ENCODE results near the gene PPP2R2C.

Gene PPP2R2C

GRCh38 chr4:6469898-6470501, 2.4 kb downstream of the PPP2R2C start:
- DNase-seq (ENCODE audit: low spot score) = no peak

GRCh38 chr4:6469144-6469543, 3.3 kb downstream of the PPP2R2C start:
- DNase-seq (ENCODE audit: low spot score) = no peak

GRCh38 chr4:6468376-6468775, 4.0 kb downstream of the PPP2R2C start:
- DNase-seq (ENCODE audit: low spot score) = no peak

- no peak for DNase-seq (ENCODE audit: low spot score)
Observed at GRCh38 chr4:6467600-6467999, 4.8 kb downstream of the PPP2R2C start.

GRCh38 chr4:6466756-6467381, 5.5 kb downstream of the PPP2R2C start:
- no peak for DNase-seq (ENCODE audit: low spot score)

GRCh38 chr4:6465955-6466354, 6.5 kb downstream of the PPP2R2C start:
- DNase-seq (ENCODE audit: low spot score) = no peak

GRCh38 chr4:6464842-6465588, 7.4 kb downstream of the PPP2R2C start:
- no peak for DNase-seq (ENCODE audit: low spot score)

- no peak for DNase-seq (ENCODE audit: low spot score)
Observed at GRCh38 chr4:6463311-6464289, 8.8 kb downstream of the PPP2R2C start.

GRCh38 chr4:6461301-6462165, 10.9 kb downstream of the PPP2R2C start:
- DNase-seq (ENCODE audit: low spot score) = no peak

GRCh38 chr4:6460876-6461275, 11.5 kb downstream of the PPP2R2C start:
- no peak for DNase-seq (ENCODE audit: low spot score)

- no peak for DNase-seq (ENCODE audit: low spot score)
Observed at GRCh38 chr4:6458528-6458927, 13.9 kb downstream of the PPP2R2C start.

- no peak for DNase-seq (ENCODE audit: low spot score)
Observed at GRCh38 chr4:6456450-6456849, 16.0 kb downstream of the PPP2R2C start.

- no peak for DNase-seq (ENCODE audit: low spot score)
Observed at GRCh38 chr4:6454112-6454910, 18.1 kb downstream of the PPP2R2C start.

GRCh38 chr4:6453688-6453990, 18.8 kb downstream of the PPP2R2C start:
- DNase-seq (ENCODE audit: low spot score) = no peak

- no peak for DNase-seq (ENCODE audit: low spot score)
Observed at GRCh38 chr4:6452897-6453687, 19.3 kb downstream of the PPP2R2C start.

- DNase-seq (ENCODE audit: low spot score) = no peak
Observed at GRCh38 chr4:6452116-6452896, 20.1 kb downstream of the PPP2R2C start.

- no peak for DNase-seq (ENCODE audit: low spot score)
Observed at GRCh38 chr4:6451309-6451708, 21.1 kb downstream of the PPP2R2C start.

GRCh38 chr4:6450709-6451108, 21.7 kb downstream of the PPP2R2C start:
- no peak for DNase-seq (ENCODE audit: low spot score)

All from germinal center (tissue), 1 donor.